Mucosa of rectum (tissue), 2 donors: ENCODE data around the gene MRPS21.
A peak's percentile ranks its signal among the peaks of the same experiment; 100 is the strongest.
"Not testable (repeated sequence)": the region's sequence is repeated elsewhere in the genome, so short reads cannot be mapped to it uniquely, and the experiment has no call there.

Source experiments
- H3K27ac ChIP-seq, 2 donors: one replicate each; pipeline ENCODE4 v1.7.0; 2013; ENCODE audit warnings: inconsistent platforms in 2 of 2, low read depth in 2 of 2, low read length in 2 of 2
- H3K27me3 ChIP-seq, 2 donors: one replicate each; pipeline ENCODE4 v1.7.0; 2013; ENCODE audit warnings: low read length in 2 of 2; ENCODE audit not compliant: control insufficient read depth in 2 of 2, insufficient read depth in 2 of 2
- H3K36me3 ChIP-seq, 2 donors: one replicate each; pipeline ENCODE4 v1.7.0; 2013; ENCODE audit warnings: low read length in 2 of 2; ENCODE audit not compliant: control insufficient read depth in 2 of 2, insufficient read depth in 2 of 2
- H3K4me1 ChIP-seq, 2 donors: one replicate each; pipeline ENCODE4 v1.7.0; 2013; ENCODE audit warnings: low read length in 2 of 2, mild to moderate bottlenecking in 1 of 2; ENCODE audit not compliant: control insufficient read depth in 2 of 2, insufficient read depth in 2 of 2
- H3K4me3 ChIP-seq, 2 donors: one replicate each; pipeline ENCODE4 v1.7.0; 2013; ENCODE audit warnings: low read length in 2 of 2
- H3K9ac ChIP-seq, 2 donors: one replicate each; pipeline ENCODE4 v1.7.0; 2013; ENCODE audit warnings: low read length in 2 of 2, low read depth in 1 of 2, mild to moderate bottlenecking in 1 of 2
- H3K9me3 ChIP-seq, 2 donors: one replicate each; pipeline ENCODE4 v1.7.0; 2013; ENCODE audit warnings: low read length in 2 of 2; ENCODE audit not compliant: control insufficient read depth in 2 of 2
- donor health status: healthy.
- donor health status: Normal muscosa, but diverticular disease.

The MRPS21 gene

DNA sequence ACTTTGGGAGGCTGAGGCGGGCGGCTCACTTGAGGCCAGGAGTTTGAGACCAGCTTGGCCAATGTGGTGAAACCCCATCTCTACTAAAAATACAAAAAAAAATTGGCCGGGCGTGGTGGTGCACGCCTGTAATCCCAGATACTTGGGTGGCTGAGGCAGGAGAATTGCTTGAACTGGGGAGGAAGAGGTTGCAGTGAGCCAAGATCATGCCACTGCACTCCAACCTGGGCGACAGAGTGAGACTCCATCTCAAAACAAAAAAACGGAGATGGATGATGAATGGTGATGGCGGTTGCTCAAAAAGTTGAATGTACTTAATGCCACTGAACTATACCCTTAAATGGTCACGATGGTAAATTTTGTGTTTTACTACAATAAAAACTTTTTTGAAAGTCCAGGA is 14.9 kb downstream of the MRPS21 start:
- H3K4me3 ChIP-seq, H3K27me3 ChIP-seq, H3K36me3 ChIP-seq, H3K9ac ChIP-seq, H3K4me1 ChIP-seq, H3K27ac ChIP-seq, H3K9me3 ChIP-seq: not testable (repeated sequence)

DNA sequence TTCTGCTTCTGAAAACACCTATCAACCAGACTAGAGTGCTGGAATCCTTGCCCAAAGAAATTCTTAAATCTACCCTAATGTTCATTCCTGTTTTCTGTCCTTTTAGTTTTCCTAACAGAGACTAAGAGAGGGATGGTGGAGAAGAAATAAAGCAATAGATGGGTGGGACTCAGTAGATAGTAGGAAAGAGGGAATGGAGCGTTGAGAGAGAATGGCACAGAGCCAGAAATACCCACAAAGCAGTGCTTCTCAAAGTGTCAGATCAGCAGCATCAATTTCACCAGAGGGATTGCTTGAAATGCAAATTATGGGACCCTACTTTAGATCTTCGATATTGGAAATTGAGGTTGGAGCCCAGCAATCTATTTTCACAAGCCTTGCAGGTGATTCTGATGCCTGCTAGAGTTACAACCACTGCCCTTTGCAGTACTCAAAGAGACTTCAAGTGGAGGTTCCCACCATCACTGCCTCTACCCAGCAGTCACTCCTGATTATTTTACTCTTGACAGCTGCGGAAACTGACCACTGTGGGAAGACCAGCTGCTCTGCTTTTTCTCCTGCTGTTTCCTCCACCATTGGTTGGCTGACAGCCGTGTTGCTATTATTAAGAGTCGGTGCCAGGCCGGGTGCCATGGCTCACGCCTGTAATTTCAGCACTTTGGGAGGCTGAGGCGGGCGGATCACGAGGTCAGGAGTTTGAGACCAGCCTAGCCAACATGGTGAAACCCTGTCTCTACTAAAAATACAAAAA is 16.3 kb downstream of the MRPS21 start:
- H3K4me1 ChIP-seq = no peaks in the 10 kb centered on the region
- peaks cover 5% of the 10 kb centered on the region in 2 donors for H3K36me3 ChIP-seq
- no peaks in the 10 kb centered on the region for H3K27me3 ChIP-seq
- no peak overlapping the region for H3K9ac ChIP-seq
- H3K9me3 ChIP-seq = no peaks in the 10 kb centered on the region
- no peak overlapping the region for H3K27ac ChIP-seq
- H3K4me3 ChIP-seq = no peak overlapping the region

DNA sequence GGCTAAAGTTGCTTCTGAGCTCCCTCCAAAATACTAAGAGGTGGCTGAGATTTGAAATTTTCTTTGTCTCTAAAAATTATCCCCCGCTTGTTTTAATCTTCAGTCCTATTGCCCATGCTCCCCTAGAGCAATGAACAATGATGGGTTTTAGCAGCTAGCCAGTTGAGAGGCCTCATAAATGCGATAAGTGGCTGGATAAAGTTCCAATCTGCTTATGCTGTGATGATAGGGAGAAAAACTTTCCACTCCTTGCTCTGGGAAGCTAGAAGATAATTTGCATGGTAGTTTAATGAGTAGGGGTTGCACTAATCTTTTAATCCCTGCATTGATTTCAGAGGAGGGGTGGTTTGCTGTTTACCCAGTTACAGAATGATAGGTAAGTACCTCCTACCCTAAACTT is 18.1 kb downstream of the MRPS21 start:
- Histone ChIP-seq H3K4me3 (no peak overlapping the region), H3K27me3 (no peaks in the 10 kb centered on the region), H3K9me3 (no peaks in the 10 kb centered on the region), H3K36me3 (peaks cover 5% of the 10 kb centered on the region in 2 donors), H3K9ac (no peak overlapping the region), H3K27ac (no peak overlapping the region), H3K4me1 (no peaks in the 10 kb centered on the region)

DNA sequence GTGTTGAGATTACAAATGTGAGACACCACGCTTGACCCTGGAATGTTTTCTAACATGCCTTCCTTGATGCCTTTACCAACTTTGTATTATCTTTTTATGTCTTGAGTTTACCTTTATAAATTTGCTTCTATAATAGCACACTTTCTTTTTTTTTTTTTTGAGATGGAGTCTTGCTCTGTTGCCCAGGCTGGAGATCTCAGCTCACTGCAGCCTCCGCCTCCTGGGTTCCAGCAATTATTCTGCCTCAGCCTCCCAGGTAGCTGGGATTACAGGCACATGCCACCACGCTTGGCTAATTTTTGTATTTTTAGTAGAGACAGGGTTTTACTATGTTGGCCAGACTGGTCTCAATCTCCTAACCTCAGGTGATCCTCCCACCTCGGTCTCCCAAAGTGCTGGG is 21.0 kb downstream of the MRPS21 start:
- not testable (repeated sequence) for H3K4me1 ChIP-seq, H3K9me3 ChIP-seq, H3K27ac ChIP-seq, H3K4me3 ChIP-seq, H3K36me3 ChIP-seq, H3K9ac ChIP-seq, H3K27me3 ChIP-seq

DNA sequence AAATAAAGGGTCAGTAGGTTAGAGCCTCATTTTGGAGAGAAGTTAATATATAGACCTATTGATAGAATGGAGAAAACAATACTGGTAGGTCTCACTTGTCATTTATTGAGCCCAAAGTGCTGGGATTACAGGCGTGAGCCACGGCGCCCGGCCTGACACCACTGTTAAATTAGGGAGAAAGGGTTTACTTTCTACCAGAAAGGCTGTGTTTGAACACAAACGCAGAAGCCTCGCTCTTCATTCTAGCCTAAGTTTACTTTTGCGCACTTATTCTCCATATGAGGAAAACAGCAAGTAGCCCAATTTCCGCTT is 27.0 kb downstream of the MRPS21 start:
- H3K4me1 ChIP-seq = peaks cover 0 to 2% of the 10 kb centered on the region in 2 donors
- no peaks in the 10 kb centered on the region for H3K27me3 ChIP-seq
- no peaks in the 10 kb centered on the region for H3K9me3 ChIP-seq
- peak overlapping the region in 1 of 2 donors; percentile 44 for H3K9ac ChIP-seq
- peaks cover 12 to 14% of the 10 kb centered on the region in 2 donors for H3K36me3 ChIP-seq
- peak overlapping the region; percentile 94 to 96 for H3K4me3 ChIP-seq
- peak overlapping the region; percentile 77 to 85 for H3K27ac ChIP-seq

DNA sequence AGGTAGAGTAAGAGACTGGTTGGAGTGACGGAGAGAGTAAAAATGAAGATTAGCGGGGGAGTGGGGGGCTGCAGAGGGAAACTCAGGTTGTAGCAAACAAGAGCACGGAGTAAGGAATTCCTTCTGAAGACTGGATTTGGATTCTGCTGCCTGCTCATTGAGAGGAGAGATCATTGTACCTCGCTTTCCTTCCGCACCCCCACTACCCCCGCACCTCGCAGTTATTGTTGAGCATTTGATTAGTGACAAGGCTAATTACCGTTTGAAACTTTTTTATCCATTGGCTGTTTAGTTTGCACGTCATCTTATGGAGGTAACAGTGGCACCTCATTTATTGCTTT is 28.1 kb downstream of the MRPS21 start:
- H3K4me3 ChIP-seq = peak overlapping the region; percentile 94 to 96
- peaks cover 23 to 26% of the 10 kb centered on the region in 2 donors for H3K36me3 ChIP-seq
- H3K27ac ChIP-seq = peak overlapping the region; percentile 77 to 85
- H3K4me1 ChIP-seq = peaks cover 0 to 2% of the 10 kb centered on the region in 2 donors
- H3K9ac ChIP-seq = peak overlapping the region; percentile 89 to 91
- no peaks in the 10 kb centered on the region for H3K27me3 ChIP-seq
- H3K9me3 ChIP-seq = no peaks in the 10 kb centered on the region

DNA sequence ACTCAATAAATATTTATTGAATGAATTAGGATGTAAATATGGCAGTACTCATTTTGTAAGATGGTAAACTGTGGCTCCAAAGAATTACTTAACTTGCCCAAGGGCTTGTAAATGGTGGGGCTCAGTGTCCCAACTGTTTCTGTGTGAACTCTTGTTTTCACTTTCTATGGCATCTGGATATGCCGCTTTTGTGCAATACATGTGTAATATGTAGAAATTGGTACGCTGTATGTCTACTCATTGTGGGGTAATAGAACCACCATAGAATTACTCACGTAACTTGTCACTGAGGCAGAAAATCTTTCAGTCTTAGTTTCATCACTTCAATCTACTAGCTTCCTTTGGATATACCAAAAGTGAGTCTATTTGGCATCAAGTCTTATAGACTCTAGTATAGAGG is 28.6 kb downstream of the MRPS21 start:
- Histone ChIP-seq H3K27ac (no peak overlapping the region), H3K9ac (peak overlapping the region in 1 of 2 donors; percentile 89)

DNA sequence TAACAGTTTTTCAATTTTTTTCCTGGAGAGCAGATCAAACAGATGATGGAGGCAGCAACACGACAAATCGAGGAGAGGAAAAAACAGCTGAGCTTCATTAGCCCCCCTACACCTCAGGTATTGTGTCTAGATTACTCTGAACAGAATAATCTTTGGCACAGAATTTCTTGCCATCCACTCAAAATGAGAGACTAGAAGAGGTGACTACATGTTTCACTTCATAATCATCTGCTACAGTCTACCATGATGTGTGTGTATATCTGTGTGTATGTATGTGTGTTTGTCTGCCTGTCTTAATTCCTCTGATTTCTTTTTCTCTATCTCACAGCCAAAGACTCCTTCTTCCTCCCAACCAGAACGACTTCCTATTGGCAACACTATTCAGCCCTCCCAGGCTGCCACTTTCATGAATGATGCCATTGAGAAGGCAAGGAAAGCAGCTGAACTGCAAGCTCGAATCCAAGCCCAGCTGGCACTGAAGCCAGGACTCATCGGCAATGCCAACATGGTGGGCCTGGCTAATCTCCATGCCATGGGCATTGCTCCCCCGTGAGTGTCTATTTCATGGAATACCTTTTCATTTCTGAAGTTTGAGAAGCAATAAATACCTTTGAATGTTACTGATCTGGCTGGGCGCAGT is 39.1 kb downstream of the MRPS21 start:
- no peak overlapping the region for H3K27ac ChIP-seq
- no peaks in the 10 kb centered on the region for H3K9me3 ChIP-seq
- peaks cover 54 to 58% of the 10 kb centered on the region in 2 donors for H3K36me3 ChIP-seq
- H3K4me3 ChIP-seq = no peak overlapping the region
- no peaks in the 10 kb centered on the region for H3K4me1 ChIP-seq
- H3K27me3 ChIP-seq = no peaks in the 10 kb centered on the region
- H3K9ac ChIP-seq = no peak overlapping the region

More for the DNA sequence above, 28.6 kb downstream of the MRPS21 start:
- Histone ChIP-seq H3K36me3 (peaks cover 26 to 29% of the 10 kb centered on the region in 2 donors), H3K9me3 (no peaks in the 10 kb centered on the region), H3K4me1 (peaks cover 0 to 2% of the 10 kb centered on the region in 2 donors), H3K4me3 (peak overlapping the region; percentile 94 to 96), H3K27me3 (no peaks in the 10 kb centered on the region)

DNA sequence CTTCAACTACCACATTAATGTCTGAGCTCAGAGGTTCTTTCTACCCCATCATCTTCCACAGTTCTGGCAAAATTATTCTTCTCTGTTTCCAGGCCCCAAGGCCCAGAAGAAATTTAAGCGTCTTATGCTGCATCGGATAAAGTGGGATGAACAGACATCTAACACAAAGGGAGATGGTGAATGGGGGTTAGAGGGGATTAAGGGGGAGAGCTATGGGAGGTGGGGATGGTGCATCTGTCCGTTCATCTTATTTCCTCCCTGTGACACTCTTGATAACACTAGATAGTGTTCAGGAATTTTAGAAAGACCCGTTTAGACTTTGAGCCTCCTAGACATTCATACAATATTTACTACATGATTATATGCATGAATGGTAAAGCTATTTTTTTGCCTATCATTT is 52.7 kb downstream of the MRPS21 start:
- Histone ChIP-seq H3K9ac (no peak overlapping the region), H3K27ac (no peak overlapping the region), H3K9me3 (no peaks in the 10 kb centered on the region), H3K4me1 (no peaks in the 10 kb centered on the region), H3K36me3 (peaks cover 50 to 61% of the 10 kb centered on the region in 2 donors), H3K4me3 (no peak overlapping the region), H3K27me3 (no peaks in the 10 kb centered on the region)

DNA sequence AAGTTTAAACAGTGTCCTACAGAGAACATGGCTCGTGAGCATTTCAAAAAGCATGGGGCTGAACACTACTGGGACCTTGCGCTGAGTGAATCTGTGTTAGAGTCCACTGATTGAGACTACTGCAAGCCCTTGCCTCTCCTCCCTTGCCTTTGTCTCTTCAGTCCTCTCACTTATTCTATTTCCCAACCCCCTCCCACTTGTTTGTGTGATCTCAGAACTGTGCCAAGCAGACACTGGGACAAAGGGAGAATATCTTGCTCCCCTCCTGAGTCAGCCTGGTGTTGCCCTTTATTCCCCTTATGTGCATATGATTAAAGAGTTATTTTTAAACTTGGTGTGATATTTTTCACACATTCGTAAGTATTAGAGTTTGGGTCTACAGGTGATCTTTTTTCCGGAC is 59.2 kb downstream of the MRPS21 start:
- H3K4me1 ChIP-seq = no peaks in the 10 kb centered on the region
- H3K27ac ChIP-seq = no peak overlapping the region
- H3K4me3 ChIP-seq = no peak overlapping the region
- H3K9me3 ChIP-seq = no peaks in the 10 kb centered on the region
- H3K36me3 ChIP-seq = peaks cover 27 to 36% of the 10 kb centered on the region in 2 donors
- H3K9ac ChIP-seq = no peak overlapping the region
- no peaks in the 10 kb centered on the region for H3K27me3 ChIP-seq
